SIG-M5 treated with dmso at 0.1 percent for 504 hours (cell line): ENCODE results near the gene BICRAL.
A peak's percentile ranks its signal among the peaks of the same experiment; 100 is the strongest.
"Not testable (repeated sequence)": the region's sequence is repeated elsewhere in the genome, so short reads cannot be mapped to it uniquely, and the experiment has no call there.

Experiments used
- DNase-seq: peaks from one replicate; lab custom pipeline; 2025; ENCODE audit not compliant: unreplicated experiment; lab: John Stamatoyannopoulos, UW

The BICRAL gene

GRCh38 chr6:42890311-42891198 lies 108.7 kb downstream of the BICRAL start:
- peak; percentile 93 for DNase-seq

DNA sequence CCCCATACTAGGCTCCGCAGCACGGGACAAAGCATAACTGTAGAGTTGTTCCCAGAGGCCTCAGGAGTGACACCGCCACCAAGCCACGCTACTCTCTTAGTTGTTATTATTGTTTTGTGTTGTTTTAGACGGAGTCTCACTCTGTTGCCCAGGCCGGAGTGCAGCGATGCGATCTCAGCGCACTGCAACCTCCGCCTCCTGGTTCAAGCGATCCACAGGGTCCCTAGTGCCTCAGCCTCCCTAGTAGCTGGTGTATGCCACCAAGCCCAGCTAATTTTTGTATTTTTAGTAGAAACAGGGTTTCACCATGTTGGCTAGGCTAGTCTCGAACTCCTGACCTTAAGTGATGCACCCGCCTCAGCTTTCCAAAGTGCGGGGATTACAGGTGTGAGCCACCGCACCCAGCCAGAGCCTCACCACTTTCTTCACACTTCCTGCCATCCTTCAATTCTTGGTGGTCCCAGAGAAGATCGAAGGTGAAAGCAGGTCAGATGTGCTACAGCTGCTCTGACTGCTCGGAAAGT lies 109.4 kb downstream of the BICRAL start:
- no peak for DNase-seq

- DNase-seq = peak; percentile 64
These were observed 112.4 kb downstream of the BICRAL start for GRCh38 chr6:42894041-42894828.

DNA sequence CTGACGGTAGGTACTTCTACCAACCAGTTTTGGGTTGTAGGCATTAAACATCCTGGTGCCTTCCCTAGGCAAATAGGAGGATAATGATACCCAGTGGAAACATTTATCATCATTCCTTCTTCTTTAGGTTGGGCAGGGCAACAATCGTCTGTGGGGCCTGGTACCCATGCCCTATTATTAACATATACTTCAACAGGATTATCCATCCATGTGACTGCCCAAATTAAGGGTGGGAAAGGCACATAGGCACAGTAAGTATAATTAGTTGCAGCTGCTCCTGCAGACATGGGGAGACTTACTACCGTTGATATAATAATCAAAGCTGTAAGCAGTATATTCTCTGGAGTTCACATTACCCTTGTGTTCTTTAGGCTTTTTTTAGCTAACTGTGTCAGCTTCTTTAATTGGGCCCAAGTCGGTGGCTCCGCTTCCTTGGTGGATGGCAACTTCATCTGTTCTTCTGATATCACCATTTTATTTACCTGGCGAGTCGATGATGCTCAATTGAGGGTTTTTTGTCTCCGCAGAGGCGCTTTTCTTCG lies 114.4 kb downstream of the BICRAL start:
- DNase-seq = no peak

DNA sequence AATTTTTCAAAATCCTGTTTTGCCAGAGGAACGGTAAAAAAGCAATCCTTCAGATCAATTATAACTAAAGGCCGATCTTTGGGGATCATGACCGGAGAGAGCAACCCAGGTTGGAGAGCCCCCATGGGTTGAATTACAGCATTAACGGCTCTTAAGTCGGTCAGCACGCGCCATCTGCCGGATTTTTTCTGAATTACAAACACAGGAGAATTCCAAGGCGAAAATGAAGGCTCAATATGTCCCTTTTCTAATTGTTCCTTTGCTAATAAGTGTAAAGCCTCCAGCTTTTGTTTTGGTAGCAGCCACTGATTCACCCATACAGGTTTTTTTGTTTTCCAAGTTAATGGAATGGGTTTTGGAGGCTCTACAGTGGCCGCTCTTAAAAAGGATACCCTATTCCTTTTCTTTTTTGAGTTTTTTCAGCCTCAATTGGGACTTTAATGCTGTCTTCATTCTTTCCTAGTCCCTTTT lies 117.1 kb downstream of the BICRAL start:
- DNase-seq = peak; percentile 13

- DNase-seq = no peak
These were observed 118.0 kb downstream of the BICRAL start for GRCh38 chr6:42899871-42900270.

DNA sequence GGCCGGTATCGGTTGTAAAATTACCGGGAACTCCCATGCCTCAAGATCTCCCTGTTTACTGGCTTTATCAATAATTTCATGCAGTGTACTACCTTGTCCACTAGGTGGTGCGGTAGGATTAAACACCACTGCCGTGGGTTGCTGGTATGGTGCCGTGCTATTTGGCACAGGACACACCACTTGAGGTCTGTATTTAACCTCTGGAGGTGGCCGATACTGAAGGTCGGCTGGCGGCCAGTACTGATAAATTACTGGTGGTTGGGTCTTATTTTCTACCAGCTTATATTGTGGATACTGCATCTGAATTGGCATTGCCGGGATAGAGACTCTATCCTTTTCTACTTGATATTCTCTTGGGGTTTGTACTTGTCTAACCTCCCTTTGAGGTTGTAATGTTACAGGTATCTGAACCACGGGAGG lies 119.7 kb downstream of the BICRAL start:
- peak; percentile 73 for DNase-seq

GRCh38 chr6:42902429-42903263 lies 120.8 kb downstream of the BICRAL start:
- DNase-seq = not testable (repeated sequence)

DNA sequence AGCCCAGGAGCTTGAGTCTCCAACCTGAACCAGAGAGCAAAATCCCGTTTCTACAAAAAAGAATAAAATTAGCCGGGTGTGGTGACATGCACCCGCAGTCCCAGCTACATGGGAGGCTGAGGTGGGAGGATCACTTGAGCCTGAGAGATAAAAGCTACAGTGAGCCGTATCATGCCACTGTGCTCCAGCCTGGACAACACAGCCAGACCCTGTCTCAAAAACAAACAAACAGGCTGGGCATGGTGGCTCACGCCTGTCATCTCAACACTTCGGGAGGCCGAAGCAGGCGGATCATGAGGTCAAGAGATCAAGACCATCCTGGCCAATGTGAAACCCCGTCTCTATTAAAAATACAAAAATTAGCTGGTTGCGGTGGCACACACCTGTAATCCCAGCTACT lies 122.6 kb downstream of the BICRAL start:
- DNase-seq = no peak

GRCh38 chr6:42907336-42907735 lies 125.5 kb downstream of the BICRAL start:
- DNase-seq = no peak

- no peak for DNase-seq
These were observed 128.0 kb downstream of the BICRAL start for GRCh38 chr6:42909835-42910234.

GRCh38 chr6:42911171-42912021 lies 129.5 kb downstream of the BICRAL start:
- DNase-seq = no peak

GRCh38 chr6:42914546-42914945 lies 132.7 kb downstream of the BICRAL start:
- DNase-seq = no peak

GRCh38 chr6:42915732-42916131 lies 133.9 kb downstream of the BICRAL start, which contains the start of gene PTCRA:
Gene PTCRA (plus strand): TSS chr6:42916053. CDS start chr6:42916070, 17 bp downstream.
- no peak for DNase-seq

DNA sequence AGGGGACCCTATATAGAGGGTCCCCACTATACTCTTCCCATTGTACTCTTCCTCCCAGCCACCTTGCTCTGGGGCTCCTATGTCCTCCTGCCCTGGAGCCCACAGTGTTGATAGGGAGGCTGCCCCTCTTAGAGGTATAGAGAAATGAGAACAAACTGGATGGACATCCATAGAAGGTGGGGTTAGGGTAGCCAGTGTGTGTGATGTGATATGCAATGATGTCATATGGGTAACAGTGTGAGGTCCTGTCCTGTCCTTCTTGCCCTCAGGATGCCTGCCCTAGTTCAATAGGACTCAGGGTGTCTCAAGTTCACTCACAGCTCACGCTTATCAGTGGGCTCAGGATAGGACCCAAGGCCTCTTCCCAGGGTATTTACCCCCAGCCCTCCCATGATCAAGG lies 134.4 kb downstream of the BICRAL start:
- no peak for DNase-seq
